ENCODE measurements around the gene ADGRD2. TPM values are rescaled to one million over a fixed set of nuclear protein-coding genes. Genes with fewer than 3 reads are reported as not detected.
A peak's percentile ranks its signal among the peaks of the same experiment; 100 is the strongest.
"Not testable (repeated sequence)": the region's sequence is repeated elsewhere in the genome, so short reads cannot be mapped to it uniquely, and the experiment has no call there.

The ADGRD2 gene
- total RNA-seq (2014; rRNA removed; shearing (Covaris generic)) = not detected in 2 replicates

GRCh38 chr9:124450241-124450924, at the start of gene ADGRD2:
TSS of gene ADGRD2 (plus strand) at chr9:124450451. CDS start at chr9:124451667, 1,216 bp downstream.
- no peak for DNase-seq (ENCODE audit: low spot score)

DNA sequence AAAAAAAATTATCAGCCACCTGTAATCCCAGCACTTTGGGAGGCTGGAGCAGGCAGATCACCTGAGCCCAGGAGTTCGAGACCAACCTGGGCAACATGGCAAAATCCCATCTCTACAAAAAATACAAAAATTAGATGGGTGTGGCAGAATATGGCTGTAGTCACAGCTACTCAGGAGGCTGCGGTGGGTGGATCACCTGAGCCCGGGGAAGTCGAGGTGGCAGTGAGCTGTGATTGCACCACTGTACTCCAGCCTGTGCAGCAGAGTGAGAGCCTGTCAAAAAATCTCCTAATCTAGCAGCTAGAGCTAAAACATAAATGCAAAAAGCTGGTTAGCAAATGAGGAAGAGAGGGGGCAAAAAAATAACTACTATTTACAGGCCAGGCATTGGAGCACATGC, 47.0 kb upstream of the ADGRD2 start:
- DNase-seq (ENCODE audit: low spot score) = no peak

DNA sequence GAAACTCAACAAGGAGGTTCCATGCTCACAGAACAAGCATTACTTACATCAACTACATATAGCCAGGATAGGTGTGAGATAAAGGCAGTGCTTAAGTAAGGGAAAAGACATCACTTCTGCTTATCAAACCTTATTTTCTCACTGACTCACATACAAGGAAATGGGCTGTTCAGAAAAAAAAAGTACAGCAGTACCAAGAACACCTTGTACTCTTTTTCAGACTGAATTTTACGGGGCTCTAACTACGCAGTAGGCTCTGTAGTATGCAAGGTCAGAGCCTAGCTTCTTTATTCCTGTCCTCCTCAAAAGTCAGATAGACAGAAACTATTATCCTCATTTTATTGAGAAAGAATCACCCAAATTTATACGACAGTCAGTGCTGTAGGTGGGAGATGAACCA, 40.8 kb upstream of the ADGRD2 start:
- DNase-seq (ENCODE audit: low spot score) = no peak

DNA sequence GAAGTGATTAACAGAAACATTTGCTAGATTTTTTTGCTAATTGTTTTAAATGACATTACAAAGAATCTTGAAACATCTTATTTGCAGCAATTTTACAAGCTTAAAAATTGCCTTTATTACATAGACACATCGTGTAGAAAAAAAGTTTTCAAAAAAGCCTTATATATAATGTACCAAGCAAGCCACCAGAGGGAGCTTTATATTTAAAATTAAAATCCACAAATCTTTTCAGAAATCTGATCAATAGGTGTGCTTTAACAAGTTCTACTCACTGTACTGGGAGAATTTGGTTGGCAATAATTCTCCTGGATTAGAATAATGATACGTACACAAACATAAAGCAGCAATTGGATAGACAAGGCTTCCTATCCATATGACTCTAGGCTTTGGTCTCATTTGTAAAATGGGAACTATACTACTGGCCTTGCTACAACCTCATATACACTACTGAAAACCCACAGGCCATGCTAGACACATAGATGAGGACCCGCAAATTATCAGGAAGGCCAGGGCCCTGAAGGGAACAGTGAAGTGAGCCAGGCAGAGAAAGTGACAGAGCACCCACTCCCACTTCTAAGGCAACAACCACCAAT, 39.8 kb upstream of the ADGRD2 start:
- DNase-seq (ENCODE audit: low spot score) = no peak

GRCh38 chr9:124411514-124412227, 38.6 kb upstream of the ADGRD2 start:
- no peak for DNase-seq (ENCODE audit: low spot score)

- DNase-seq (ENCODE audit: low spot score) = no peak
These were observed 38.0 kb upstream of the ADGRD2 start for GRCh38 chr9:124412228-124412575.

DNA sequence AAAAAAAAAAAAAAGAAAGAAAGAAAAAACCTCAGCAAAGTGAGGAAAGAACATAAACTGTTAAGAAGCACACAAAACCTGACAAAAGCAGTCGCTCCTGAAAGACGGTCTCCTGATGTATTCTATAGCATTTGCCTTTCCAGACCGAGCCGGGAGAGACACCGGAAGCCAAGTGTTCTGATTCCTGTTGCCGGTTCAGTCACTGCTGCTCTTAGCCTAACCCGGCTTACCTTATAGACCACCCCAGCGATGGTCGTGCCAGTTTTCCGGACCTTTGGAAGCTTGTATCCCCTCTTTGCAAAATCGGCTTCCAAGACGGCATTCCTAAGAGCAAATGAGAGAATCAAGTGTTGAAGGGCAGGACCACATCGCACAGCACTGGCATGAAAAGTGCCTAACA, 35.6 kb upstream of the ADGRD2 start:
- no peak for DNase-seq (ENCODE audit: low spot score)

GRCh38 chr9:124415102-124415851, 35.0 kb upstream of the ADGRD2 start, which contains the start of gene PSMB7:
TSS of gene PSMB7 (minus strand) at chr9:124415442. CDS start at chr9:124415425, 17 bp downstream.
- peak; percentile 99 for DNase-seq (ENCODE audit: low spot score)

DNA sequence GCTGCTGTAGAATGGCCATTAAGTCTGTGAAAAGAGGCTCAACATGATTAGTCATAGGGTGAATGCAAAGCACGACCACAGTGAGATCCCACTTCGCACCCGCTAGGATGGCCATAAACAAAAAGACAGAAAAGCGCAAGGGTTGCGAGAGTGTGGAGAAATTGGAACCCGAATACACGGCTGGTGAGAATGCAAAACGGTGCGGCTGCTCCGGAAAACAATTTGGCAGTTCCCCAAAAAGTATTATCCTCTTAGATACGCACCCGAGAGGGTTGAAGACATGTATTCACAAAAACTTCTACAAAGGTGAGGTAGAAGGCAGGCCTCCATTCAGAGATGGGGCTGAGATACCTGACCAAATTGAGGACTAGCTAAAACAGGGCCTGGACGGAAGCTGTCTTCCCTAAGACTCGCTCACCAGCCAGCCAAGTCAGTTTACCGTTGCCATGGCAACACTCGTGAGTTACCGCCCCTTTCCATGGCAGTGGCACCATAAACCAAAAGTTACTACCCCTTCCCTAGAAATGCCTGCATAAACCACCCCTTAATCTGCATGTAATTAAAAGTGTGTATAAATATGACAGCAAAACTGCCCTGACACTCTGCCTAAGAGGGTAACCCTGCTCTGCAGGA, 34.3 kb upstream of the ADGRD2 start:
- DNase-seq (ENCODE audit: low spot score) = no peak

DNA sequence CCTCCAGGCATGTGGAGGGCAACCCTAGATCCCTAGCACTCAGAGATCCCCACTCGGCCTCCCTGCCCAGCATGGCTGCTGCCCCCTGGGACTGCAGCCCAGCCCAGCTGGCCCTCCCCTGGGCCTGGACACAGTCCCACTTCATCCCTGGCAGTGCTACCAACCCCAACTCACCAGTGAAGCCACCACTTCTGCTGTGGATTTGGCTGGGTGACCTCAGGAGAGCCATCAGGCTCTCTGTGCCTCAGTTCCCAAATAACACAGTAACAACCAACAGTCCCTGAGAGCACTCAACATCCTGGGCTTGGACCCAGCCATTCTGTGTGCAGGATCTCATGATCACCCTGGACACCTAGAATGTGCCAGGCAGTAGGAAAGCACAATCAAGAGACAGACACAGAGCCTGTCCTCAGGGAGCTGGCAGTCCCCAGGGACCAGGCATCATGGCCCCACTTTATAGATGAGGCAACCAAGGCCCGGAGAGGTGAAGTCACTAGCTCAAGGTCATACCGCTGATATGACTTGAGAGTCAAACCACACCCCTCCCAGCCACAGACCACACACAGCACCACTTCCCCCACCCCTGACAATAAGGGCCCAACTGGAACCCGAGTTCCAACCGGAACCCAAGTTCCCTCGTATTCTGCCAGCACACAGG, 30.3 kb upstream of the ADGRD2 start:
- no peak for DNase-seq (ENCODE audit: low spot score)

GRCh38 chr9:124420991-124421543, 29.2 kb upstream of the ADGRD2 start:
- DNase-seq (ENCODE audit: low spot score) = no peak

DNA sequence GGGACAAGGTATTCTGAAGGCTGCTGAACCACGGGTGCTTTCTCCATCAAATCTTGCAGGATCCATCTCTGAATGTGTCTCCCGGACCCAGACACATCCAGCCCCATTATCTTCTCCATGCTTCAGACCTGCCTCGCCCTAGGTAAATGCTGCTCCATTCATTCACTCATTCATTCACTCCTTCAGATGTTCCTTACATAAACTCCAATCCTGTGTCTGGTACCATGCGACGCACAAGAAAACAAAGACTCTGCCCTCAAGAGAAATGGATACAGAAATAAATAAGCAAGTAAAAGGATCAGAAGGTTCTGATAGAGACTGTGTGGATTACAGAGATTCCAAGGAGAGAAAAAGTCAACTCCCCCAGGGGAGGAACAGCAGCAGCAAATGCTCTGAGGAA, 27.1 kb upstream of the ADGRD2 start:
- no peak for DNase-seq (ENCODE audit: low spot score)

- no peak for DNase-seq (ENCODE audit: low spot score)
These were observed 26.7 kb upstream of the ADGRD2 start for GRCh38 chr9:124423591-124423990.

DNA sequence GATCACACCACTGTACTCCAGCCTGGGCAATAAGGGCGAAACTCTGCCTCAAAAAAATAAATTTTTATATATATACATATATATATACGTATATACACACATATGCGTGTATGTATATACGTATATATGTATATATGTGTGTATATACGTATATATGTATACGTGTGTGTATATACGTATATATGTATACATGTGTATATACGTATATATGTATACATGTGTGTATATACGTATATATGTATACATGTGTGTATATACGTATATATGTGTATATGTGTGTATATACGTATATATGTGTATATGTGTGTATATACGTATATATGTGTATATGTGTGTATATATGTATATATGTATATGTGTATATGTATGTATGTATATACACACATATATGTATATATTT, 24.5 kb upstream of the ADGRD2 start:
- DNase-seq (ENCODE audit: low spot score) = not testable (repeated sequence)

DNA sequence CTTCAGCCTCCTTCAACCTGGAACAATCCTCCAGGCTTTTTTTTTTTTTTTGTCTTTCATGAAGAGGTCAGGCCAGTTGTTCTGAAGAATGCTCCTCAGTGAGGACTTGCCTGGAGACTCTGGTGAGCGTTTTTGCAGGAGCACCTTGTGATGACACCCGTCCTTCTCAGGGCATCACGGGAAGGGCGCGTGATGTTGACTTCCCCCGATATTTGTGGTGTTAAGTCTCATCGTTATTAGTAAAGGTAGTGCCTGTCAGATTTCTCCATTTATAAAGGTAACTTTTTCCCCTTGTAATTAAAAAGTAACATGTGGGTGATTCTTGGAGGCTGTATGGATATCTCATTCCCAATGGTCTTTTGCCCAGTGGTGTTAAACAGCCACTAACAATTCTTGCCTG, 23.9 kb upstream of the ADGRD2 start:
- no peak for DNase-seq (ENCODE audit: low spot score)

- no peak for DNase-seq (ENCODE audit: low spot score)
These were observed 23.0 kb upstream of the ADGRD2 start for GRCh38 chr9:124427281-124427680.

DNA sequence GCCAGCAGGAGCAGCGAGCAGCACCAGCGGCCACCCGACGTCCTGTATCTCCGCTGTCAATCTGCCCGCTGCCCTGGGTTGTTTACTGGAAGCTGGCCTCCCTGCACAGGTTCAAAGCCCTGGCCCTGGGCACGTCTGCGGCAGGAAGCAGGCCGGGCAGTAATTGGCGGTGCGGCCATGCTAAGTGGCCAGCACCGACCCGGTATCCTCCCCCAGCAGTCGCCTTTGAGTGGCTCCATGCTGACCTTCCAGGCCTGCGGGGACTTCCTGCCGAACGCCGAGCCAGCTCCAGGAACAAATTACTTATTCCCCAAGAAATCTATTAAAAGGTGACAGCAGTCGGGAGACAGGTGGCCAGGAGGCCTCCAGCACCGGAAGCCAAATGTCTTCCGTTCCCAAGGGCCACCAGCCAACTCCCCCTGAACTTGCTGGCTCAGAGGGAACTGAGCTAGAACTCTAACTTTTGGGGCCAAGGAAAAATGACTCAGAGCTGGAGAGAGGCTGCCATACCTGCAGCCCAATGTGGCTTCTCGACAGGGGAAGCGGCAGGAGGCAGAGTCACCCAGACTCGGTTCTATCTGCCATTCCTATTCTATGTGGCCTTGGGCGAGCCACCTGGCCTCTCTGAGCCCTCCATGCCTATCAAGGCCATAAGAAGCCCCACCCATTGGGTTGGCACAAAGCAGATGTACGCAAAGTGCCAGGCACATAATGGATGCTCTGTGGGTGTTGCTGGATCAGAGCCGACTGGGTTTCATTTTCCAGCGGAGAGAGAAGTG, 21.3 kb upstream of the ADGRD2 start:
- no peak for DNase-seq (ENCODE audit: low spot score)

GRCh38 chr9:124429530-124429867, 20.8 kb upstream of the ADGRD2 start:
- no peak for DNase-seq (ENCODE audit: low spot score)

- DNase-seq (ENCODE audit: low spot score) = no peak
These were observed 13.9 kb upstream of the ADGRD2 start for GRCh38 chr9:124436320-124436719.

- no peak for DNase-seq (ENCODE audit: low spot score)
These were observed 13.2 kb upstream of the ADGRD2 start for GRCh38 chr9:124437086-124437485.

Measured in HT-29 (cell line).